GM19238 (cell line): Measurements from ENCODE around the gene AGBL3.

Experiments
- DNase-seq: peaks from one replicate; pipeline ENCODE4 v3.0.0; 2011; ENCODE audit warnings: low spot score; ENCODE audit not compliant: insufficient read length

AGBL3 gene

DNA sequence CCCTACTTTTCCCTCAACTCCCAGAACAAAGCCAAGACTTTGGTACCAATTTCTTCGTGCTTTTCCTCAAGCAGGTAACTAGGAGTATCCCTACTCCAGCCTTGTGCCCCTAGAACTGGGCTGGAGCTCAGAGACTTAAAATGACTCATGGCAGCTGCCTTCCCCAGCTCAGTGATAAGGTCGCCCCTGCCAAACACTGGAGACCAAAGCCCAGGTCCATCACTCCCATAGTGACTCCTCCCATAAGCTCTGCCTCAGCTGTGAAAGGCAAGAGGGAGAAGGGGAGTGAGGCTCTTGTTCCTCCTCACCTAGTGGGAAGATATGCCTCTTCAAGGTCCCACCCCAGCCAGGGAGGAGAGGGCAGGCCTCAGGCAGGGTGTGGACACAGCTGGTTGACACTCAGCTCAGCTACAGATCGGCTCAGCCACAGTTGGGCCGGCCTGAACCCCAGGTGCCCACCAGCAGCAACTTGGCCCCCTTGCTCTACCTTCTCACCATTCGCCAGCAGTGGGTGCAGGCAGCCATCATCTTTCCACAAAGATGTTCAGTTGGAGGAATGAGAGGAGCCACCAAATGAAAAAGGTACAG is 198.0 kb downstream of the AGBL3 start:
- DNase-seq: no peak
